ENCODE data around the gene EPSTI1. TPM values are rescaled to one million over a fixed set of nuclear protein-coding genes. Genes with fewer than 3 reads are reported as not detected.

EPSTI1 gene
- polyA plus RNA-seq, 1 of the 3 experiments (the other 2 are of a cell fraction), result 0.02 TPM

DNA sequence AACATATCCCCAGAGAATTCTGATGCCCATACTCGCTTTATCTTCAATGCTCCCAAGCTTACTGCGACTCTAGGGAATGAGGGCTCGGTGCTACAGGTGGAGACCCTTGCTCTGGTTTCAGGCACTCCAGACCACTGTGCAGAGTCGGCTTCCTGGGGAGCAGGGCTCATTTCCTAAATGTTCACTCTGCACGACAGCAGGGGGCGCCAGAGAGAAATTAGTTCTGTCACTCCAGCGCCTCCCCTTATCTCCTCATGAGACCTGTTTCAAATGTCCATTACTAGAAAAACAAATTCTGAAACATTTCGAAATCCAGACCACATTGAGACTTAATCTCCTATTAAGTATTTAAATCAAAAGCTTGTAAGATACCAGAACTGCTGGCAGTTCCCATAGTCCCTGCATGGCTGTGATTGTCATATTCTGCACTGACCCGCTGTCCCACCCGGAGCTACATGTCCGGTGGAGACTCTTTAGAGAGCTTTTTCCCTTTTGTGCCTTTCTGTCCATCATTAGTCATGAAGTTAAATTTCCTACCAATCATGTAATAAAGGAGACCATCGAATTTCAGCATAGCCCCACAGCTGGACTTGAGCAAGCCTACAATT is 22.4 kb downstream of the EPSTI1 start (continued):
- TF ChIP-seq MXI1 (IDR thresholded peaks at IDR 0.05; ENCODE audit: low read depth, low read length) (no peak), FOXJ3 (CRISPR knock-in tag; IDR thresholded peaks at IDR 0.05) (no peak), GABPA (IDR thresholded peaks at IDR 0.05; ENCODE audit: low read depth) (no peak), MAX (IDR thresholded peaks at IDR 0.05; ENCODE audit: low read depth) (no peak), NRF1 (IDR thresholded peaks at IDR 0.05; ENCODE audit: low read depth, low read length) (no peak), CHD2 (IDR thresholded peaks at IDR 0.05; ENCODE audit: low read length, partially characterized antibody) (no peak), YY1 (IDR thresholded peaks at IDR 0.05; ENCODE audit: low read depth) (no peak), IRF3 (IDR thresholded peaks at IDR 0.05; ENCODE audit: low read depth, low read length) (no peak), EP300 (IDR thresholded peaks at IDR 0.05; ENCODE audit: borderline replicate concordance in 1 of 2, low read depth in 1 of 2, low read length in 1 of 2) (no peak), RAD21 (IDR thresholded peaks at IDR 0.05; ENCODE audit: low read length) (peak; percentile 75), EZH2phosphoT487 (IDR thresholded peaks at IDR 0.05; ENCODE audit: borderline replicate concordance, low read depth) (no peak), ELF1 (IDR thresholded peaks at IDR 0.05) (no peak), POLR2AphosphoS5 (IDR thresholded peaks at IDR 0.05; ENCODE audit: low read depth, low read length) (no peak), TAF1 (IDR thresholded peaks at IDR 0.05; ENCODE audit: borderline replicate concordance, low read depth, low read length) (no peak), SMC3 (IDR thresholded peaks at IDR 0.05; ENCODE audit: low read depth, low read length) (peak; percentile 86), NFIC (IDR thresholded peaks at IDR 0.05; ENCODE audit: borderline replicate concordance) (no peak), MEF2A (IDR thresholded peaks at IDR 0.05; ENCODE audit: borderline replicate concordance, low read depth) (no peak), PBX3 (IDR thresholded peaks at IDR 0.05) (0 out of 2 replicates have a peak, but pooled peaks have one; percentile 18), TEAD4 (IDR thresholded peaks at IDR 0.05; ENCODE audit: borderline replicate concordance, insufficient read depth) (no peak), RCOR1 (IDR thresholded peaks at IDR 0.05; ENCODE audit: low read length) (no peak), USF2 (IDR thresholded peaks at IDR 0.05; ENCODE audit: borderline replicate concordance, low read depth, low read length) (no peak), ZBTB33 (IDR thresholded peaks at IDR 0.05; ENCODE audit: borderline replicate concordance, low read depth) (no peak)
